ENCODE measurements around the gene LRP5.
"Not testable (repeated sequence)": the region's sequence is repeated elsewhere in the genome, so short reads cannot be mapped to it uniquely, and the experiment has no call there.

Gene LRP5

GRCh38 chr11:68329978-68330699, 17.7 kb downstream of the LRP5 start:
- FAIRE-seq, result no peak

- FAIRE-seq, result no peak
Observed at GRCh38 chr11:68330700-68331337, 18.4 kb downstream of the LRP5 start.

DNA sequence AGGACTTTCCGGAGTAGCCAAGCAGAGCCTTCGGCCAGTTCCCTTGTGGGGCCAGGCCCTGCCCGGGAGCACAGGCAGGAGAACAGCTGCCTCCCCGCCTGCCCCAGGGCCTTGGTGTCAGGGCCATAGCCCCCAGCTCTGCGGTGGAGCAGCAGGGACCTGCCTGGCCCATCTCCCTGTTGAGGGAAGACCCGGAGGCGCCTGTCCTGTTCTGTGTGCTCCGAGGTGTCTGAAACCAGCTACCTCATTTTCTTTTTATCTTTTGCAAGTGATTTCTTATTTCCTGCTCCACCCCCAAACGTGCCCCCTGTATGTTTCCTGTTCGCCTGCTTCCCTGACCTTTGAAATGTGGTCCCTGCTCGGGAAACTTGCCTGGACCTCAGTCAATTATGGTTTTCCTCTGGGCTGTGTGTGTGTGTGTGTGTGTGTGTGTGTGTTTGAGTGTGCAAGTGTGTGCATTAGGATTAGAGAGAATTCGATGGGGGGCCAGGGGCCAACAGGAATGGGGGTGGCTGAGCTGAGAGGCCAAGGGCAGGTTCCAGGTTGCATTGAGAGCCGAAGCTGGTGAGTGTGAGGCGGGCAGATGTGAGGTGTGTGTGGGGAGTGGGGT, 19.1 kb downstream of the LRP5 start:
- no peak for FAIRE-seq

DNA sequence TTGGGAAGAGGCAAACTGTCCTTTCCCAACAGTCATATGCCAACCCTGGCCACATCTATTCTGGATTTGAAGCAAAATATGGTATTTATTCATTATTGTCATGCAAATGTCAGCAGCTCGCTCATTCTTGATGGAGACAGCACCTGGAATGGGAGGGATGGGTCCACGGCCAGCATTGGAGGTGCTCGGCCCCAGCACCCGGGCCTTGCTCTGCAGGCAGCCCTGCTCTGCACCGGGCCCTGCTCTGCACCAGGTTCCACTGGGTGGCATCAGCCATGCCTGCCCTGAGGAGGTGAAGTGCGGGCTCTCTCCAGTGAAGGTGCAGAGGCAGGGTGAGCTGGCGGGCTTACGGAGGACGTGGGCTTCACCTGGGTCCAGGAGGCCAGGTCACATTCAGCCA, 19.8 kb downstream of the LRP5 start:
- no peak for FAIRE-seq

DNA sequence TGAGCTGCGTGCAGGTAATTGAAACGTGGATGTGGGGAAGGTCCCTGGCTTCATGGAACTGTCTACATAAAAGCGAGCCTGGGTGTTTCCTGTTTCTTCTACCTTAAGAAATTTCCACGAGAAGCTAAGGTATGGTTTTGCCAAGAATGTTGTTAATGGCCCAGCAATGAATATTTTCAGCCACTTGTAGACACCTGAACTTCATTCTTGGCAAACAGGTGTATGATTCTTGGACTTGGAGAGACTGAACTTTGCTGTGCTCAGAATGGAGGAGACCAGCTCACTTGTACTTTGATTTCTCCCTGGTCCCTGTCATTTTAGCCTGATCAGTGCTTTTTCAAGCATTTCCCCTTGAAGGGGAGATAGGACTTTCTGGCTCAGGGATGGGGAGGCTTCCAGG, 20.8 kb downstream of the LRP5 start:
- no peak for FAIRE-seq

DNA sequence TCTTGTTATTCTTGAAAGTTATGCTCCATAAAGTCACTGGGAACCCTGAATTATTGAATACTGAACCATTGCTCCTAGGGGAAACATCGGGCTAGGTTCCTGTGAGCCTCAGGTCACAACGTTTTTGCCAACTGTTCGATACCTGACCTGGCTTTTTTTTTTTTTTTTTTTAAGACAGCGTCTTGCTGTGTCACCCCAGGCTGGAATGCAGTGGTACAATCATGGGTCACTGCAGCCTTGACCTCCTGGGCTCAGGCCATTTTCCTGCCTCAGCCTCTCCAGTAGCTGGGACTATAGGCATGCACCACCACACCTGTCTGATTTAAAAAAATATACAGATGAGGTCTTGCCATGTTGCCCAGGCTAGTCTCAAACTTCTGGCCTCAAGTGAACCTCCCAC, 22.5 kb downstream of the LRP5 start:
- FAIRE-seq, result no peak

GRCh38 chr11:68335683-68336082, 23.3 kb downstream of the LRP5 start:
- FAIRE-seq, result no peak

- no peak for FAIRE-seq
Observed at GRCh38 chr11:68336716-68337115, 24.3 kb downstream of the LRP5 start.

DNA sequence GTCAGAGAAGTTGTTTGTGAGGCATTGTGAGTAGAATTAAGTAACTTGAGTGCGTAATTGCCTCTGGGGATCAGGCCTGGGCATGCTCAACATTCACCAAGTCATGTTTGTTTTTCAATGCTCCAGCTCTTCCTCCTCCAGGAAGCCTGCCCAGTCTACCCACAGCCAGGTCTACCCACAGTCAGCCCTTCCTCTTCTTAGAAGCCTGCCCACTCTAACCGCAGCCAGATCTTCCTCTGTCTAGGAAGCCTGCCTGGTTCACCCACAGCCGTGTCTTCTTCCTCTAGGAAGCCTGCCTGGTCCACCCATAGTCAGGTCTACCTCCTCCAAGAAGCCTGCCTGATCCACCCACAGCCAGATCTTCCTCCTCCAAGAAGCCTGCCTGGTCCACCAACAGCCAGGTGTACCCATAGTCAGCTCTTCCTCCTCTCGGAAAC, 25.0 kb downstream of the LRP5 start:
- no peak for FAIRE-seq

- FAIRE-seq, result no peak
Observed at GRCh38 chr11:68338051-68338780, 25.8 kb downstream of the LRP5 start.

GRCh38 chr11:68340003-68340767, 27.8 kb downstream of the LRP5 start:
- no peak for FAIRE-seq

DNA sequence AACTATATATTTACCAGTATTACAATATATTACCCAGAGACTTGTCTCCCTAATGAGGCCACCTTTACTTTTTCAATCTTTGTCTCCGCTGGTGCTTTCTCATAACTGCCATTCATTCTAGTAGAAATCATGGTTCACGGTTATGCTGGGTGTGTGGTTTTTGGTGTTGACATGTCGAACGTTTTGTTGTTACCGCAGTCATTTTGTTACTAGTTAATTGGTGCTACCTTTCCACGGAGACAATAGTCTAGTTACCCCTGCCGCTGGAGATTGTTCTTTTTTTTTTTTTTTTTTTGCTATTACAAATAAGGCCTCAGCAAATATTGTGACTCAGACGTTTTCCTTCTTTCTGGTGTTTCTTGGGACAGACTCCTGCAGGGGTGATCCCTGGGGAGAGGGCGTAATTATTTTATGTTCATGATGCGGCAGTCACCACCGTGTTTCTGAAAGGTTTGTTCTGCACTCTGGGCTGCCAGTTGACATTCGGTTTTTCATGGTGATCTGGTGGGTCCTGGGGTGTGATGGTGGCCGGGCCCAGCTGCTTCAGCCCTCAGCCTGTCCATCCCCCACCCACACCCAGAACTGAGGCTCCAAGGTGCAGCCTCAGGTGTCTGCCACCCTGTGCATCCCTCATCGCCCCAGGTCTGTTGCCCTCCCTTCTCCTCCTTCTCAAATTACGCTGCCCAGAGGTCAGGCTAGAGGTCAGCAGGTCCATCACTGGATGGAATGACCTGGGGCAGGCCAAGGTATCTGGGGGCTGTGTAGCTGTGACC, 28.6 kb downstream of the LRP5 start:
- FAIRE-seq, result no peak

DNA sequence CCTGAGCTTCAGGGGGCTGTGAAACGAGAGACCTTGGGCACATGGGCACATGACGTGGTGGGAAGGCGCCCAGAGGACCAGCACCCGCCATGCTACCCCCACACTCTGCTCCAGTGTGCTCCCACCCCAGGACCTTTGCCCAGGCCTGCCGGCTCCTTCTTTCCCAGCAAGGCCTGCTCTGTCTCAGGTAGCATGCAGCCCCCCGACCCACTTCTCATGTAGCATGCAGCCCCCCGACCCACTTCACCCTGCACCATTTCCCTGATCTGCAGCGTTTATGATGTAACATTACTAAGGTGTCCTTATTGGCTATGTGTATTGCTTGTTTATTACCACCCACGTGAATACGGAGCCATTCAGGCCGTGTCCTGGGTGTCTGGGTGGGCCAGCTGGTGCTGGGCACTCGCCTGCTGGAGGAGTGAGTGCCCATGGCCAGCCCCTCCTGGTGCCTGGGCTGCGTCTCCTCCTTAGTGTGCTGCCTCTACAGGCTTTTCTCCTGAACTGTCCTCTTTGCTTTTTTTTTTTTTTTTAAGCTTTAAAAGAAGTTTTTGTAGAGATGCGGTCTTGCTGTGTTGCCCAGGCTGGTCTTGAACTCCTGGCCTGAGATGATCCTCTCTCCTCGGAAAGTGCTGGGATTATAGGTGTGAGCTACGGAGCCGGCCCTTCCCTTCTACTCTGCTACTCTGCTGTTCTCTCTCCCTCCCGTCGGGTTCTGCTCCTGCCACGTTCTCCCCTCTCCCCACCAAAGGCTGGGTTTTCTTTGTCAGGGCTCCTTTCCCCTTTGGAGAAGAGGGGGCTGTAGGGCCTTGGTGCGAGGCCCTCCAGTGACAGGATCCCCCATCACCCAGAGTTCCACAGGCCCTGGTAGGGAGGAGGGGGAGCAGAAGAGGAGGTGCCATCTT, 29.4 kb downstream of the LRP5 start:
- FAIRE-seq, result no peak

- no peak for FAIRE-seq
Observed at GRCh38 chr11:68342459-68343158, 30.2 kb downstream of the LRP5 start.

GRCh38 chr11:68343761-68344256, 31.4 kb downstream of the LRP5 start:
- no peak for FAIRE-seq

DNA sequence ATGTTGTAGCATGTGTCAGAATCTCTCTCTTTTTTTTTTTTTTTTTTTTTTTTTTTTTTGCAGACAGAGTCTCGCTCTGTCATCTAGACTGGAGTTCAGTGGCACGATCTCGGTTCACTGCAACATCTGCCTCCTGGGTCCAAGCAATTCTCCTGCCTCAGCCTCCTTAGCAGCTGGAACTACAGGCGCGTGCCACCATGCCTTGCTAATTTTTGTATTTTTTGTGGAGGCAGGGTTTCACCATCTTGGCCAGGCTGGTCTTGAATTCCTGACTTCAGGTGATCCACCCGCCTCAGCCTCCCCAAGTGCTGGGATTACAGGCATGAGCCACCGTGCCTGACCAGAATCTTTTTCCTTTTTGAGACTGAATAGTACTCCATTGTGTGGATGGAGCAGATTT, 32.4 kb downstream of the LRP5 start:
- not testable (repeated sequence) for FAIRE-seq

- FAIRE-seq, result no peak
Observed at GRCh38 chr11:68345776-68346461, 33.5 kb downstream of the LRP5 start.

DNA sequence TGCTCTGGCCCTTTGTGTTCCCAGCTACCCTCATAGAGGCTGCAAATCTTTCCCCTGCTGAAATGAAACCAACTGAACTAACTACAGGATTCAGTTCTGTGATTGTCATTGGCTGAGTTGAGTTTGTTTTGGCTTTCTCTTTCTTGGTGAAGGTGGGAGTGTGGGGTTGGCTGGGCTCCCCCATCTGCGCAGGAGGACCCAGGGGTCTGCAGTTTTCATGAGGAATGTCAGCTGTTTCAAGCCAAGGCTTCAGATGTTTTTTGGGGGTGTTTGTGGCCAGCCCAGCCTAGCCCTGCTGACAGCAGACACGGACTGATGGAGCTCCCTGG, 34.0 kb downstream of the LRP5 start:
- no peak for FAIRE-seq

DNA sequence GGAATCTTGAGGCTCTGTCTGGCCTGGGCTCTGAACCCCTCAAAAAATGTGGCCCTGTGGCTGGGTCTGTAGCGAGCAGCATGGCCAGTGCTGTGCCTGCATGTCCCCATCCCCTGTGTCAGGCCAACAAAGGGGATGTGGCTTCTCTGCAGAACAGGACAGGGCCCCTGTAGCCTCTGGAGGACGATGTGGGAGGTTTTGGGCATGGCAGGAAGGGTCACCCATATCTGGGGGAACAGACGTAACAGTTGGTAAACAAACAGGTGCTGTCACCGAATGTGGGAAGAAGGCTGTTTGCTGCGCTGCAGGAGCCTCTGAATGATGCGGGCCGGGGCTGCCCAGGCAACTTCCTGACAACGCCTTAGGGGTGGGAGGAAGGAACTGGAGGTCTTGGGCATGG, 35.0 kb downstream of the LRP5 start:
- FAIRE-seq, result no peak

GRCh38 chr11:68347841-68348240, 35.5 kb downstream of the LRP5 start:
- FAIRE-seq, result no peak
